Measurements from ENCODE around the gene U2AF2. TPM values are rescaled to one million over a fixed set of nuclear protein-coding genes. Genes with fewer than 3 reads are reported as not detected.

Gene U2AF2
- polyA plus RNA-seq, 3 donors, result 160 to 218 (median 199) TPM

DNA sequence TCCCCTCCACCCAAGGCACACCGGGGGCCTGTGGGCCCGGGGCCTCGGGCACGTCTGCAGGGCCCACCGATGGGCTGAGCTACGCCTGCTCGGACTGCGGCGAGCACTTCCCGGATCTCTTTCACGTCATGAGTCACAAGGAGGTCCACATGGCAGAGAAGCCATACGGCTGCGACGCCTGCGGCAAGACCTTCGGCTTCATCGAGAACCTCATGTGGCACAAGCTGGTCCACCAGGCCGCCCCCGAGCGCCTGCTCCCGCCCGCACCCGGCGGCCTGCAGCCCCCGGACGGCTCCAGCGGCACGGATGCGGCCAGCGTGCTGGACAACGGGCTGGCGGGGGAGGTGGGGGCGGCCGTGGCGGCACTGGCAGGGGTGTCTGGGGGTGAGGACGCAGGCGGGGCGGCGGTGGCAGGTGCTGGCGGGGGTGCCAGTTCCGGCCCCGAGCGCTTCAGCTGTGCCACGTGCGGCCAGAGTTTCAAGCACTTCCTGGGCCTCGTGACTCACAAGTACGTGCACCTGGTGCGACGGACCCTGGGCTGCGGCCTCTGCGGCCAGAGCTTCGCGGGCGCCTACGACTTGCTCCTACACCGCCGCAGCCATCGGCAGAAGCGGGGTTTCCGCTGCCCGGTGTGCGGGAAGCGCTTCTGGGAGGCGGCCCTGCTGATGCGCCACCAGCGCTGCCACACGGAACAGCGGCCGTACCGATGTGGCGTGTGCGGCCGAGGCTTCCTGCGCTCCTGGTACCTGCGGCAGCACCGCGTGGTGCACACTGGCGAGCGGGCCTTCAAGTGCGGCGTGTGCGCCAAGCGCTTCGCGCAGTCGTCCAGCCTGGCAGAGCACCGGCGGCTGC, 39.1 kb upstream of the U2AF2 start:
- no peak for DNase-seq (ENCODE audit: extremely low read depth in 1 of 11, low read depth in 9 of 11, low spot score in 4 of 11)

- no peak for DNase-seq (ENCODE audit: extremely low read depth in 1 of 11, low read depth in 9 of 11, low spot score in 4 of 11)
Measured at GRCh38 chr19:55616395-55616875, 38.4 kb upstream of the U2AF2 start.

DNA sequence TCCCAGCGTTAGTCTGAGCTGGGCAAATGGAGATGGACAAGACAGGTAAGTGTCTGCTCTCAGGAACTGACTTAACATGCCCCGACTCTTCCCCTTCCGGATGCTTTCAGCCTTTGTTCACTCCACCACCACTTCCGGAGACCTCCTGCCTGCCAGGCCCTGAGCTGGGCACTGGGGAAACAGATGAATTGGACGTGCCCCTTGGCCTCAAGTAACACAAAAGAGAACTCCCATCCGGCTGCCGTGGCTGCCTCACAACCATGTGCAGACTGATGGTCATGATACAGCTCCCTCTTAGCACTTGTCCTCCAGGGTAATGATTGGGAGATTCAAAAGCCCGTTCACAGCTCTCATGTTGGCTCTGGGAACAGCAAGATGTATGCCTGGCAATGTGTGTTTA, 37.4 kb upstream of the U2AF2 start:
- DNase-seq (ENCODE audit: extremely low read depth in 1 of 11, low read depth in 9 of 11, low spot score in 4 of 11), result no peak

DNA sequence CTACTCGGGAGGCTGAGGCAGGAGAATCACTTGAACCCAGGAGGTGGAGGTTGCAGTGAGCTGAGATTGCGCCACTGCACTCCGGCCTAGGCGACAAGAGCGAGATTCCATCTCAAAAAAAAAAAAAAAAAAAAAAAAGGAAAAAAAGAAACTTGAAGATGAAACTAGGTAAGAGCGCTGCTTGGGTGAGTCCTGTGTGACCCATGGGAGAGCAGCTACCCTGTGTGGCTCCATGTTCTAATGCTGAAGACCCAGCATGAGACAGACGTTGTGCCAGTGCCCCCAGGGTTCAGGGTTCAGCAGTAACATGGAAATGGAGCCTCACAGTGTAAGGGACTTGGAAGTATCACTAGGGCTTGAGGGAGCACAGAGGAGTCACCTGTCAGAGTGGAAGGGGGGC, 36.4 kb upstream of the U2AF2 start:
- DNase-seq (ENCODE audit: extremely low read depth in 1 of 11, low read depth in 9 of 11, low spot score in 4 of 11), result no peak

DNA sequence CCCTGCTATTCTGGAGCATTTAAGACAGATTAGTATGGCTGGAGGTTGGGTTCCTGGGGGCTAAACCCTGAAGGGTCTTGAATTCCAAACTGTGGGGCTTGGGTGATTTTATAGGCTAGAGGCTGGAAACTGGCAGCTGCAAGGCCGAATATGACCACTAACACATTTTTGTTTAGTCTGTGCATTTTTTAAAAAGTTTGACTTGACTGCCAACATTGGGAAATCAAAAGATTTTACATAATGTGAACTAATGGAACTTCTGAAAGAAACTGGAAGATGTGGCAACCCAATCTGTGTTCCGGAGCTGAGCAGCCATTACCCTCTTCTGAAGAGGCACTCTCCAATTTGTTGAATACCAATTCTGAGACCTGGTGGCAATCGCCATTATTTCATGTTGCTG, 35.5 kb upstream of the U2AF2 start:
- DNase-seq (ENCODE audit: extremely low read depth in 1 of 11, low read depth in 9 of 11, low spot score in 4 of 11), result no peak

- DNase-seq (ENCODE audit: extremely low read depth in 1 of 11, low read depth in 9 of 11, low spot score in 4 of 11), result no peak
Measured at GRCh38 chr19:55620410-55621204, 34.2 kb upstream of the U2AF2 start.

DNA sequence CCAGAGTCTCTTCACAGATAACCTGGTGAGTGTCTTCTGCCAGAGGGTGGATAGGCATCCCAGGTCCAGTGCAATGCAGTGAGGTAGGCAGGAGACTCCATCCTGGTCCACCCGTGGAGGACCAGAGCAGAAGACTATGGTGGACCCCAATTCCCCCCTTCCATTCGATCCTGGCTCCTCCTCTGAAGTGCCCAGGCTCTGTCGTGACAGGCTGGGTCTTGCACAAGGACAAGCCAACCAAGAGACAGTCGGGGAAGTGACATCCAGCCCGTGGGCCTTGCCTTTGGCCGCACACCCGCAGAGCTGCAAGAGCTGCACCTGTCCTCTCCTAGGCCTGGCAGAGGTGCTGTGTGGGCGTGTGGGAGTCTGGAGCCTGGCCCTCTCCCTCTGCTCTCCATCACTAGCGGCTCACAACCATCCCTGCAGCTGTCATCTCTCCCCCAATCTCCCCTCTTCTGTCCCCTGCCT, 33.6 kb upstream of the U2AF2 start:
- DNase-seq (ENCODE audit: extremely low read depth in 1 of 11, low read depth in 9 of 11, low spot score in 4 of 11), result no peak

- DNase-seq (ENCODE audit: extremely low read depth in 1 of 11, low read depth in 9 of 11, low spot score in 4 of 11), result no peak
Measured at GRCh38 chr19:55621673-55622231, 33.1 kb upstream of the U2AF2 start.

DNA sequence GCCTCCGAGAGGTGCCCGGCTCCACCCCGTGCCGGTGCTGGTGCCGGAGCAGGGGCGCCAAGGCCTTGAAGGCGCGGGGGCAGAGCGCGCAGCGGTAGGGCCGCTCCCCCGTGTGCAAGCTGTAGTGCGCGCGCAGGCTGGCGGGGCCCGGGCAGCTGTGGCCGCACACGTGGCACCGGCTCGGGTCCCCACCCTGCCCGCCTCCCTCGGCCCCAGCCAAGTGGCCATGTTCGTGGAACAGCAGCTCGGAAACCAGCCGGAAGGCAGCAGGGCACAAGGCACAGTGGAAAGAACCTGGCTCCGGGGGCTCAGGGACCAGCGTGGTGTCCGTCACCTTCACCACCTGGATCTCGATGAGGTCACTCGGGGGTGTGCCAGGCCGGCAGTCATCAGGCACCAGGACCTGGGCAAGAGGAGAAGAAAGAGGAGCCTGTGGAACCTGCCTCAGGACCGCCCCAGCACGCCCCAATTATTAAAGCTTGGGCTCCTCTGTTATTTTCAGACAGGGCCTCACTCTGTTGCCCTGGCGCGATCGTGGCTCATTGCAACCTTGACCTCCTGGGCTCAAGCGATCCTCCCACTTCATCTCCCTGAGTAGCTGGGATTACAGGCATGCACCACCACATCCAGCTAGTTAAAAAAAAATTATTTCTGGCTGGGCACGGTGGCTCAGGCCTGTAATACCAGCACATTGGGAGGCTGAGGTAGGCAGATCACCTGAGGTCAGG, 32.4 kb upstream of the U2AF2 start:
- DNase-seq (ENCODE audit: extremely low read depth in 1 of 11, low read depth in 9 of 11, low spot score in 4 of 11), result no peak

- DNase-seq (ENCODE audit: extremely low read depth in 1 of 11, low read depth in 9 of 11, low spot score in 4 of 11), result no peak
Measured at GRCh38 chr19:55623130-55623529, 31.7 kb upstream of the U2AF2 start.

GRCh38 chr19:55623561-55623960, 31.3 kb upstream of the U2AF2 start:
- DNase-seq (ENCODE audit: extremely low read depth in 1 of 11, low read depth in 9 of 11, low spot score in 4 of 11), result no peak

- DNase-seq (ENCODE audit: extremely low read depth in 1 of 11, low read depth in 9 of 11, low spot score in 4 of 11), result peak in 8 of 11 donors; percentile 86 to 94 (median 92)
Measured at GRCh38 chr19:55624109-55625003, 30.5 kb upstream of the U2AF2 start, which contains the start of gene ZNF784. Gene ZNF784, minus strand, starts transcription at chr19:55624566. Its CDS starts 5 bp downstream, at chr19:55624561.

DNA sequence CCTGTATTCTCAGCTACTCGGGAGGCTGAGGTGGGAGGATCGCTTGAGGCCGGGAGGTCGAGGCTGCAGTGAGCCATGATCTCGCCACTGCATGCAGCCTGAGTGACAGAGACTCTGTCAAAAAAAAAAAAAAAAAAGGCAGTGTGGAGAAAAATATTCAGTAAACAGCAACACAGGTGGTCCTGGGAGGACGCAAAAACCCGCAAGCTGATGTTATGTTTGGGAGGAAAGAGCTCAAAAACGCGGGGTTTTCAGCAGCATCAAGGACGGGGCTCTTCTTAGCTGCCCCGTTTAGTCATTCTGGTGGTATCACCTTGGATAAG, 29.9 kb upstream of the U2AF2 start:
- no peak for DNase-seq (ENCODE audit: extremely low read depth in 1 of 11, low read depth in 9 of 11, low spot score in 4 of 11)

DNA sequence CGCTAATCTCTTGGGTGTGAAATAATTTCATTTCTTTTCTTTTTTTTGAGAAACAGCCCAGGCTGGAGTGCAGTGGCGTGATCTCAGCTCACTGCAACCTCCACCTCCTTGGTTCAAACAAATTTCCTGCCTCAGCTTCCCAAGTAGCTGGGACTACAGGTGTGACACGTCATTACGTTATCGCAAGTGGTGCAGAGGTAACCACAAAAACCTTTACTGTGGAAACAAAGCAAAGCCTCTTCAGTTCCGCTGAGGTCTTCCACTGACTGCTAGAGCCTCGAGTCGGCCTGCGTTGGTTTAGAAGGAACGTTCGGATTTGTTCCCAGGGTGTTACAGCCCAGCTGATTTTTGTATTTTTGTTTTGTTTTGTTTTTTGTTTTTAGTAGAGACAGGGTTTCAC, 28.5 kb upstream of the U2AF2 start:
- no peak for DNase-seq (ENCODE audit: extremely low read depth in 1 of 11, low read depth in 9 of 11, low spot score in 4 of 11)

DNA sequence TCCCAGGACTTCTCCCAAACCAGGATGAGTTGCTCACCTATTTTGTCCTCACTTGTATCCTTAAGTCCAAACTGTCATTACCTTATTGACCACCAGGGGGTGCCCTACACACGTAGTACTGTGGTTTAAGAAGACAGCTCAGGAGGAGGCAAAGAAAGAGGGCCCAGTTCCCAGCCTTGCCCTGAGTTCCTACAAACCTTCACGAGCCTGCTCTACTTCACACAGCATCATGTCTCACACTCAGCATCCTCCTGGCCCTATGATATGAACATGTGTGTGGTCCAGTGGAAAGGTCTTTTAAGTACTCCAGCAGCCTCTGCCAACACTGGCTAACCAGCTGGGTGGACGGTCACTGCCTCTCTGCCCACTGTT, 22.4 kb upstream of the U2AF2 start:
- peak in 9 of 11 donors; percentile 86 to 93 (median 89) for DNase-seq (ENCODE audit: extremely low read depth in 1 of 11, low read depth in 9 of 11, low spot score in 4 of 11)

DNA sequence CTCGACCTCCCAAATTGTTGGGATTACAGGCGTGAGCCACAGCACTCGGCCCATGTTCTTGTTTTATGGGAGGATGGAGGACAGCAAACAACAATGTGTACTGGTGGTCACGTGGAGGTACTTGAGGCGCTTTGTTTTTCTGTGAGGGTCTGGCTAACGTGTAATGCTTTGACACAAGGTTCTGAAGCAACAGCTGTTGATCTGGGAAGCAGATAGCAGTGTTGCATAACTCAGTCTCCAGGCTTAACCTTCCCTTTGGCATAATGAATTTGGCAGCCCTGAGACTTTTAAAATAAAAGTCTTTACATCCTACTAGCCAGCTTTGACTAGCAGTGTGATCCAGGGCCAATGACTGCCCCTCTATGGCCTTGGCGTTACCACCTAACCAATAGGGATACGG, 21.0 kb upstream of the U2AF2 start:
- DNase-seq (ENCODE audit: extremely low read depth in 1 of 11, low read depth in 9 of 11, low spot score in 4 of 11), result no peak

- DNase-seq (ENCODE audit: extremely low read depth in 1 of 11, low read depth in 9 of 11, low spot score in 4 of 11), result no peak
Measured at GRCh38 chr19:55635334-55635717, 19.5 kb upstream of the U2AF2 start.

- no peak for DNase-seq (ENCODE audit: extremely low read depth in 1 of 11, low read depth in 9 of 11, low spot score in 4 of 11)
Measured at GRCh38 chr19:55635856-55636440, 18.9 kb upstream of the U2AF2 start.

Data from renal cortex interstitium (tissue), 11 donors.